HG02642 (cell line): ENCODE results near the gene NEDD8.
"Not testable (repeated sequence)": the region's sequence is repeated elsewhere in the genome, so short reads cannot be mapped to it uniquely, and the experiment has no call there.

ENCODE experiments used
- ATAC-seq: cut with Tn5 transposase; IDR thresholded peaks from one replicate; pipeline ENCODE4 v1.9.1; 2021; ENCODE audit warnings: mild to moderate bottlenecking; ENCODE audit not compliant: unreplicated experiment, poor library complexity

The NEDD8 gene

GRCh38 chr14:24203249-24203886 lies 28.8 kb downstream of the NEDD8 start:
- ATAC-seq = not testable (repeated sequence)

- not testable (repeated sequence) for ATAC-seq
Observed at GRCh38 chr14:24202538-24202937, 29.6 kb downstream of the NEDD8 start.

- ATAC-seq = no peak
Observed at GRCh38 chr14:24198814-24199524, 33.2 kb downstream of the NEDD8 start.

GRCh38 chr14:24197056-24197450 lies 35.1 kb downstream of the NEDD8 start:
- ATAC-seq = no peak

- ATAC-seq = peak; percentile 28
Observed at GRCh38 chr14:24196071-24197055, 35.8 kb downstream of the NEDD8 start.

DNA sequence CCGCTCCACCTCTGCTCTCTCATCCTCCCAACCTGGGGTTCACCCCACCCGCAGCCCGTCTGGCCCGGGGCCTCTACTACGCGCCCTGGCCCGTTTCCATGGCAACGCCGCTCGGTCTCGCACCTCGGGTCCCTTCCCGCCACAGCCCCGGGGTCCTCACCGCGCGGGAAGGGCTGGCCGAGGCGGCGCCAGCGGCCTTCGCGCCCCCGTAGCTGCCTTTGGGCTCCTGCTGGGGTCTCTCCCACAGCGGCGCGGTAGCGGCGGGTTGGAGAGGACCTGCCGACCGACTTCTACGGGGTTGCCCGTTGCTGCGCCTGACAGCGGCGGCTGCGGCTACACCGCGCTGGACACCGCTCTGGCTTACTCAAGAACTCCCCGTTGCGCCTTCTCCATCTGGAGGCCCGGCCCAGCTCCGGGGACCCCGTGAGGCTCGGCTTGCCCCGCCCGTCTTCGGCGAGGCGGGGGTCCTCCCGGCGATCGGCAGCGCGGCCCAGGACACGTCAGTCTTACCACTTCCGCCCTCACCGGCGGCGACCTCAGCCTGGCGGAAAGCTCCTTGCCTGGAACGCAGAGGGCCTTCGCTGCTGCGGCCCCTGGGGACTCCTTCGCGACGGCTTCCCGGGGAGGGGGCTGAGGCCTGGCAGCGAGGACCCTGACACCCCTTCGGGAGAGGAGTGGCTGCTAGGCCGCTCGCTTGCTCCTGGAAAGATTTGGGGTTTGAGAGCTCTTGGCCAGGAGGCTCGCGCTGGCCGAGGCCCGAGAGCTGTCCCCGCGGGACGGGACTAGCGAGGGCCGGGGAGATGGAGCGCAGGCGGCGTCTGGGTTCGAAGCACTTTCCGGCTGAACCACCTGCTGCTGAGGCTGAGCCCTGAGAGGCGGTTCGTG lies 36.7 kb downstream of the NEDD8 start, which contains the start of gene TM9SF1:
Gene TM9SF1, minus strand, starts transcription at position 256 of the 885 bp plus-strand sequence. CDS start 422 bp downstream, outside the sequence.
- ATAC-seq = peak; percentile 83

- ATAC-seq = no peak
Observed at GRCh38 chr14:24194873-24195185, 37.3 kb downstream of the NEDD8 start.

GRCh38 chr14:24194186-24194872 lies 37.8 kb downstream of the NEDD8 start:
- no peak for ATAC-seq

DNA sequence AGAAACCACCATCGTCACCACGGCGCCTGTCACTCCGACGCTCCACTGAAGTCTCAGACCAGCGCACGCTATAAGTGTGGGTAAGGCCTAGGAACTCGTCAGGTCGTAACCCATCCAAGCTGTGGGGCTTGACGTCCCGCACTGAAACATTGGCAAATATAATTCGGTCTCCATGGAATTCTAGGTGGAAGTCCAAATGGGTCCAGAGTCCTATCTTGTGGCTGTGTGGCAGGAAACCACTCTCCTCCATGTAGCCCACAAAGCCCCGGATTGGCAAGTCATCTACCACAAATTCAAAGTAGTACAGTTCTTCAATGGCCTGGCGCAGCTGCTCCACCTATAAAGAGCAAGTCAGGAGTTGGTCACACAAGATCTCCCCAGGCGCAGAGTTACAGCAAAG lies 39.2 kb downstream of the NEDD8 start:
- ATAC-seq = no peak

- ATAC-seq = no peak
Observed at GRCh38 chr14:24190416-24190815, 41.8 kb downstream of the NEDD8 start.

DNA sequence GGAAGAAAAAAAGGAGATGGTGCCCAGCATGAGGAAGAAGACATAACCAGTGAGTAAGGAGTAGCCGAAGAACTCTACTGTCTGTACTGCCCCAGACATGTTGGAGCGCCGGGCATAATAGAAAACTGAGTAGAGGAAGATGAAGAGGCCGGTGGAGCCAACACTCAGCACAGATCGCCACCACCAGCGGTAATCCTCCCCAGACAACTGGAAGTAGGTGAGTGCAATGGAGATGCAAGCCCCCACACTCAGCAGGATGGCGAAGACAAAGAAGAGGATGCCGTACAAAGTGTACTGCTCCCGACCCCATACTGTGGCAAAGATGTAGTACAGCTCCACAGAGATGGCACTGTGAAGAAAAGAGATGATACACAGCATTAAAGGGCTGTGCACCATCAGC lies 42.7 kb downstream of the NEDD8 start:
- no peak for ATAC-seq

DNA sequence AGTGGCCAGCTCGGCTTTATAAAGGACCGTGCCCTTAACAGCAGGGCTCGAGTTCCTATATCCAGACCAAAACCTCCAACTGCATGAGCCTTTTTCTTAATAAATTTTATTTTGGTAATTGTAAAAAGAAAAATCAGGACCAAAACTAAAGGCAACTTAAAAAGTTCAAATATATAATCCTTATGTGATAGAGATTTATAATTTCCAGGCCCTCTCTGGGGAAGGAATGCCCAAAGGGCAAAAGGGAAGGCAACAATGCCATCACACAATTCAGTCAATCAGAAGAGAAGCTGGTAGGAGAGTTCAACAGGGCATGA lies 43.1 kb downstream of the NEDD8 start:
- ATAC-seq = no peak

- ATAC-seq = peak; percentile 89
Observed at GRCh38 chr14:24188251-24189058, 43.7 kb downstream of the NEDD8 start, which contains the start of gene IPO4. Gene IPO4, minus strand, starts transcription at chr14:24188816. Its CDS starts 29 bp downstream, at chr14:24188787.

GRCh38 chr14:24187539-24187915 lies 44.6 kb downstream of the NEDD8 start:
- ATAC-seq = no peak

- no peak for ATAC-seq
Observed at GRCh38 chr14:24186831-24187538, 45.2 kb downstream of the NEDD8 start.

DNA sequence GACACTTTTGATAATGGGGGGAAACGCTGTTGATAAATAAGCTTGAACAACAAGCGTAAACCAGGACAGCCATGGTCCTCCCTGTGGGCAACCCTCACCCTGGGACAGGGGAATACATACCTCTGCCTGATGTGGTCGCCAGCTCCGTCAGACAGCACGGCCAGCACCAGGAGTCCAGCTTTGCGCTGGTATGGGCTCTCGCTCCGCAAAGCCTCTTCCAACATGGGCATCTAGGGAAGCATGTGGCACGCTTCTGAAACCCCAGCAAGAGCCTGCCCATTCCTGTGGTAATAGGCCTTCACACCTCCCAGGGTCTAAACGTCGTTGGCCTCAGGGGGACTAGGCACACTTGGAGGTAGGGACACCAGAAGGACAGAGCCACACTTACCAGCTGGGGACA lies 46.4 kb downstream of the NEDD8 start:
- ATAC-seq = no peak

DNA sequence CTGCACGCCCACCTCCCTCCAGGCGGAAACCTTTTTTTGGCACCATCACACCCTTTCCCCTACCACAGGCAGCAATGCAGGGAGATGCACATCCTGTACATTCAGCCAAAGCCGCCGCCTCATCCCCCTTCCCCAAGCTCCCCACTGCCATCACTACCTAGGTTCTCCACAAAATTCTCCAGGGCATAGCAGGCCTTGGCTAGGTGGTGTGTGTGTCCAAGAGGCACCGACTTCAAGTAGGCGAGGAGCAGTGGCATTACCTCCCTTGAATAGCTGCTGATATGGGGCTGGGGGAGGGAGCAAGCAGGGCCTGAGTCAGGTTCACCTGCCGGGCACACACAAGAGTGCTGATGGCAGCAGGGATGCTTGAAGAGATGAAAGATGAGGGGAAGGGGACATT lies 47.1 kb downstream of the NEDD8 start:
- no peak for ATAC-seq
